ENCODE measurements around the gene CYP27B1. TPM values are rescaled to one million over a fixed set of nuclear protein-coding genes. Genes with fewer than 3 reads are reported as not detected.

Gene CYP27B1
- total and polyA plus RNA-seq, 9 of the 15 experiments (the other 6 are each of a cell fraction or from before 2014, with no cell fraction given): 0.18 to 4.2 (median 1.8) TPM

DNA sequence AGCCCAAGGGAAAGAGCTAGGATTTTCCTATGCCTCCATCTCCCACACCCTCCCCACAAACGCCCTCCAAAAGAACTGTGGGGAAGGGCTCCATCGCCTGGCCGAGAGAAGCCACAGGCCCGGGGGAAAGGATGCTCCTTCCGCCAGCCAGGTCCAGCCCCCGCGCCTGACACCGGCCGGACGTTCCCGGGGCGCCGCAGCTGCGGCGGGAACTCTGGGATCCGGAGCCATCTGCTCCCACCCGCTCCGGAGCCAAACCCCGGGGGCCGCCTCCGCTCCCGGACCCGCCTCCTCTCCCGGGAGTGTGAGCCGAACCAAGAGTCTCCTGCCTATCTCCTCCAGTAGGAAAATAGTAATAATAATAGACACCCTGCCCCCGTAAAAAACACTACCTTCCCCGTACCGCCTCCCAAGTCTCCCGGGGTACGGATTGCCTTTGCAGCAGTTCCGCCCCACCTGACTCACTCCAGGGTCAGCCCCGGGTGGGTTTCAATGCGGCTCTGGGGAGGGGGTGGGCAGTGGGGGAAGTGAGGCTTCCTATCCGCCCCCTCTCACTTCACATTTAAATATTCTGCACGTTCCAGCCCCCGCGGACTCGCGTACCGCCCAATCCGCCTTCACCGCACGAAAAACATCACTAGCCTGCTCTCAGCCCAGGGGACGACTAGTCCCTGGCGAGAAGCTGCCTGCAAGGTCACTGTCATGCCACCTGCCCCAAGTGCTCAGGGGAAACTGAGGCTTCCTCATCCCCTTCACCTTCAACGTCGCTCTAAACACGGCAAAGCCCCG is 30.7 kb downstream of the CYP27B1 start (continued):
- TF ChIP-seq, protein P1, sequence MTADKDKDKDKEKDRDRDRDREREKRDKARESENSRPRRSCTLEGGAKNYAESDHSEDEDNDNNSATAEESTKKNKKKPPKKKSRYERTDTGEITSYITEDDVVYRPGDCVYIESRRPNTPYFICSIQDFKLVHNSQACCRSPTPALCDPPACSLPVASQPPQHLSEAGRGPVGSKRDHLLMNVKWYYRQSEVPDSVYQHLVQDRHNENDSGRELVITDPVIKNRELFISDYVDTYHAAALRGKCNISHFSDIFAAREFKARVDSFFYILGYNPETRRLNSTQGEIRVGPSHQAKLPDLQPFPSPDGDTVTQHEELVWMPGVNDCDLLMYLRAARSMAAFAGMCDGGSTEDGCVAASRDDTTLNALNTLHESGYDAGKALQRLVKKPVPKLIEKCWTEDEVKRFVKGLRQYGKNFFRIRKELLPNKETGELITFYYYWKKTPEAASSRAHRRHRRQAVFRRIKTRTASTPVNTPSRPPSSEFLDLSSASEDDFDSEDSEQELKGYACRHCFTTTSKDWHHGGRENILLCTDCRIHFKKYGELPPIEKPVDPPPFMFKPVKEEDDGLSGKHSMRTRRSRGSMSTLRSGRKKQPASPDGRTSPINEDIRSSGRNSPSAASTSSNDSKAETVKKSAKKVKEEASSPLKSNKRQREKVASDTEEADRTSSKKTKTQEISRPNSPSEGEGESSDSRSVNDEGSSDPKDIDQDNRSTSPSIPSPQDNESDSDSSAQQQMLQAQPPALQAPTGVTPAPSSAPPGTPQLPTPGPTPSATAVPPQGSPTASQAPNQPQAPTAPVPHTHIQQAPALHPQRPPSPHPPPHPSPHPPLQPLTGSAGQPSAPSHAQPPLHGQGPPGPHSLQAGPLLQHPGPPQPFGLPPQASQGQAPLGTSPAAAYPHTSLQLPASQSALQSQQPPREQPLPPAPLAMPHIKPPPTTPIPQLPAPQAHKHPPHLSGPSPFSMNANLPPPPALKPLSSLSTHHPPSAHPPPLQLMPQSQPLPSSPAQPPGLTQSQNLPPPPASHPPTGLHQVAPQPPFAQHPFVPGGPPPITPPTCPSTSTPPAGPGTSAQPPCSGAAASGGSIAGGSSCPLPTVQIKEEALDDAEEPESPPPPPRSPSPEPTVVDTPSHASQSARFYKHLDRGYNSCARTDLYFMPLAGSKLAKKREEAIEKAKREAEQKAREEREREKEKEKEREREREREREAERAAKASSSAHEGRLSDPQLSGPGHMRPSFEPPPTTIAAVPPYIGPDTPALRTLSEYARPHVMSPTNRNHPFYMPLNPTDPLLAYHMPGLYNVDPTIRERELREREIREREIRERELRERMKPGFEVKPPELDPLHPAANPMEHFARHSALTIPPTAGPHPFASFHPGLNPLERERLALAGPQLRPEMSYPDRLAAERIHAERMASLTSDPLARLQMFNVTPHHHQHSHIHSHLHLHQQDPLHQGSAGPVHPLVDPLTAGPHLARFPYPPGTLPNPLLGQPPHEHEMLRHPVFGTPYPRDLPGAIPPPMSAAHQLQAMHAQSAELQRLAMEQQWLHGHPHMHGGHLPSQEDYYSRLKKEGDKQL (CRISPR knock-in tag; IDR thresholded peaks at IDR 0.05; ENCODE audit: borderline replicate concordance): no peak
- TF ChIP-seq ZZZ3 (IDR thresholded peaks at IDR 0.05) (peak; percentile 89; the same call in 1 of the 2 replicates), GABPB2 (CRISPR knock-in tag; conservative IDR thresholded peaks at IDR 0.05) (no peak), ZFPM2 (CRISPR knock-in tag; IDR thresholded peaks at IDR 0.05) (no peak), NR2C1 (IDR thresholded peaks at IDR 0.05) (no peak), NR2C1 (tag; IDR thresholded peaks at IDR 0.05) (no peak), NBN (IDR thresholded peaks at IDR 0.05; ENCODE audit: low read depth) (no peak), GABPA (tag; conservative IDR thresholded peaks at IDR 0.05; ENCODE audit: low read depth) (peak; percentile 53; the same call in 1 of the 2 replicates), THRB (CRISPR knock-in tag; conservative IDR thresholded peaks at IDR 0.05) (no peak), BCLAF1 (IDR thresholded peaks at IDR 0.05; ENCODE audit: borderline replicate concordance in 1 of 2, control insufficient read depth in 1 of 2, low read depth in 2 of 2, low read length in 1 of 2) (no peak), ZNF561 (CRISPR knock-in tag; conservative IDR thresholded peaks at IDR 0.05) (no peak), ATF7 (IDR thresholded peaks at IDR 0.05) (peak; percentile 52), PBX2 (CRISPR knock-in tag; IDR thresholded peaks at IDR 0.05; ENCODE audit: low read depth) (no peak), PBX2 (tag; conservative IDR thresholded peaks at IDR 0.05; ENCODE audit: low read depth) (no peak)
